ENCODE measurements around the gene SASS6.

Gene SASS6

DNA sequence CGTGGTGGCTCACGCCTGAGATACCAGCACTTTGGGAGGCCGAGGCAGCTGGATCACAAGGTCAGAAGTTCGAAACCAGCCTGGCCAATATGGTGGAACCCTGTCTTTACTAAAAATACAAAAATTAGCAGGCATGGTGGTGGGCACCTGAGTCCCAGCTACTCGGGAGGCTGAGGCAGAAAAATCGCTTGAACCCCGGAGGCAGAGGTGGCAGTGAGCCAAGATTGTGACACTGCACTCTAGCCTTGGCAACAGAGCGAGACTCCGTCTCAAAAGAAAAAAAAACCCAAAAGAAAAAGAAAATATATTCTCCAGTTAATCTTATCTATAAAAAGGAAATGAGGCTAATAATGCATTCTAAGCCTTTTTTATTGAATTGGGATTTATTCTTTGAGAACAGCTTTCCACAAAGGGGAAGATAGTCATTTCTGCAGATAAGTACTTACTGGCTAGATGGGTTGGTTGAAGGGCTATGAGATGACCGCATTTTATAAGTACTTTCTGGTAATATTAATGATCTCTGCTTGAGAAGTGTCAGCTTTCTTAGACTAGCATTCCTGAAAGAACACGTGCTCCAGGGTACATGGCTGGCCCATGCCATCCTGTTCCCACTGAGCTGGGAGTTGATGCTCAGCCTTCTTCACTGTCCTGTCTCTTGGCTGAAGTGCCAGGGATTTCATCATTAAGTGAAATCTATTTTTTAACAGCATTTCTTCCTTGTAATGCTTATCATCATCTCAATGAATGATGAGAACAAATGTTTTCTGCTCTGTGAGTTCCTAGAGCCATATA, 57.9 kb downstream of the SASS6 start:
- no peak for DNase-seq (ENCODE audit: low read depth)
- TF ChIP-seq, protein P1, sequence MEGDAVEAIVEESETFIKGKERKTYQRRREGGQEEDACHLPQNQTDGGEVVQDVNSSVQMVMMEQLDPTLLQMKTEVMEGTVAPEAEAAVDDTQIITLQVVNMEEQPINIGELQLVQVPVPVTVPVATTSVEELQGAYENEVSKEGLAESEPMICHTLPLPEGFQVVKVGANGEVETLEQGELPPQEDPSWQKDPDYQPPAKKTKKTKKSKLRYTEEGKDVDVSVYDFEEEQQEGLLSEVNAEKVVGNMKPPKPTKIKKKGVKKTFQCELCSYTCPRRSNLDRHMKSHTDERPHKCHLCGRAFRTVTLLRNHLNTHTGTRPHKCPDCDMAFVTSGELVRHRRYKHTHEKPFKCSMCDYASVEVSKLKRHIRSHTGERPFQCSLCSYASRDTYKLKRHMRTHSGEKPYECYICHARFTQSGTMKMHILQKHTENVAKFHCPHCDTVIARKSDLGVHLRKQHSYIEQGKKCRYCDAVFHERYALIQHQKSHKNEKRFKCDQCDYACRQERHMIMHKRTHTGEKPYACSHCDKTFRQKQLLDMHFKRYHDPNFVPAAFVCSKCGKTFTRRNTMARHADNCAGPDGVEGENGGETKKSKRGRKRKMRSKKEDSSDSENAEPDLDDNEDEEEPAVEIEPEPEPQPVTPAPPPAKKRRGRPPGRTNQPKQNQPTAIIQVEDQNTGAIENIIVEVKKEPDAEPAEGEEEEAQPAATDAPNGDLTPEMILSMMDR (conservative IDR thresholded peaks at IDR 0.05; ENCODE audit: control insufficient read depth, insufficient read depth, low read depth, low read length) = no peak

DNA sequence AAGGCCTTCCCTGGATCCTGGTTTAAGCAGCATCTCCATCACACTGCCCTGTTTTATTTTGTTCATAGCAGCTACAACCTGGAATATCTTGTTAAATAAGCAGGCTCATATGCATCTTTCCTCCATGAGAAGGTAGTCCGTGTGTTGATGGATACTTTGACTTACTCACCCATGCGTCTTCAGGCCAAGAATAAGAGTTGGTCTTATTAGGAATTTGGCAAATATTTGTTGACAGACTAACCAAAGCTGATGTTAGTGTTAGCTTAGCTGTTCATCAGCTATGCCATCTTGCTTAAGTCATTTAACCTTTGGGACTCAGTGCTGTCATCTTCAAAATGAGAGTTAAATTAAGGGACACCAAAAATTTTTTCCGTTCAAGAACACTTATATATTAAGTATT, 59.2 kb downstream of the SASS6 start:
- H3K4me3 ChIP-seq (ENCODE audit: control insufficient read depth, low read depth, low read length) = no peak overlapping the region
- DNase-seq (ENCODE audit: low read depth) = peak; percentile 16
- TF ChIP-seq, protein P1 (conservative IDR thresholded peaks at IDR 0.05; ENCODE audit: control insufficient read depth, insufficient read depth, low read depth, low read length) = no peak

More for the DNA sequence above, 57.9 kb downstream of the SASS6 start:
- H3K4me3 ChIP-seq (ENCODE audit: control insufficient read depth, low read depth, low read length) = no peak overlapping the region

DNA sequence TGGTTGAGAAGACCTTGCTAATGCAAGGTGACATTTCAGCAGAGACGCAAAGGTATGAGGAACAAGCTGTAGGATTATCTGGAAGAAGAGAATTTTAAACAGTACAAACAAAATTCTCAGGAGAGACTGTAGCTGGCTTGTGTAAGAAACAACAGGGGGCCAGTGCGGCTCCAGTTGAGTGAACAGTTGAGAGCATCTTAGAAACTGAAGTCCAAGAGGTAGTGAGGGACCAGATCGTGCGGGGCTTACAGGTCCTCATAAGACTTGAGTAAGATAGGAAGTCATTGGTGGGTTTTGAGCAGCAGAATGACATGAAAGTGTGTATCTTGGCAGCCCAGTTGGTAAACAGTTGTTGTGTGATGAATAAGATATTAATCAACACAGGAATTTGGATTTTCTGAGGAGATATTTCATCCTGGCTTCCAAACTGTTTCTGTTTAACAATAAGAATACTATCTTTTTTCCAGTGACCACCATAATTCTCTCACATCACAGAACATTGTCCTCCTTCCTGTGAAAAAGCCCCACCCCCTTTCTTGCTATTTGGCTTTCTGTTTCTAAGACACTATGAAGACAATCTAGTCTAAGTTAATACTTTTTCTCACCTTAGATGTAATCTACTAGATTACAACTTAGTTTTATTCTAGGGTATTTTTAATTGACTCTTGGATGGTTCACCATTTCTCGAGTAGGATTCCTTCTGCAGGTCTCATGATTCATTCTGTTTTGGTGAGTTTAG, 62.4 kb downstream of the SASS6 start:
- H3K4me3 ChIP-seq (ENCODE audit: control insufficient read depth, low read depth, low read length) = no peak overlapping the region
- DNase-seq (ENCODE audit: low read depth) = no peak
- TF ChIP-seq, protein P1 (conservative IDR thresholded peaks at IDR 0.05; ENCODE audit: control insufficient read depth, insufficient read depth, low read depth, low read length) = no peak

DNA sequence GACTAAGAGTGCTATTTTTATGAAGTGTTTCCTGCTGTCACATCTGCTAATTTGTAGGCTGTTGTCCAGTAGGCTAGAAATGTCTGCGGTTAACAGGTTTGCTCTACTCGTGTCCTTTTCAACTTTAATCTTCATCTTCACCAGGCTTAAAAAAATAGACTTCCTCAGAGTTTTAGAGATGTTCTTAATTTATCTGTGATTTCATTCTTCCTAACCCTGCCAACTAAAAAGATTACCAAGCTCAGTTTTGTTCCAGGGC, 66.8 kb downstream of the SASS6 start:
- TF ChIP-seq, protein P1 (conservative IDR thresholded peaks at IDR 0.05; ENCODE audit: control insufficient read depth, insufficient read depth, low read depth, low read length) = no peak
- no peak overlapping the region for H3K4me3 ChIP-seq (ENCODE audit: control insufficient read depth, low read depth, low read length)
- DNase-seq (ENCODE audit: low read depth) = no peak

DNA sequence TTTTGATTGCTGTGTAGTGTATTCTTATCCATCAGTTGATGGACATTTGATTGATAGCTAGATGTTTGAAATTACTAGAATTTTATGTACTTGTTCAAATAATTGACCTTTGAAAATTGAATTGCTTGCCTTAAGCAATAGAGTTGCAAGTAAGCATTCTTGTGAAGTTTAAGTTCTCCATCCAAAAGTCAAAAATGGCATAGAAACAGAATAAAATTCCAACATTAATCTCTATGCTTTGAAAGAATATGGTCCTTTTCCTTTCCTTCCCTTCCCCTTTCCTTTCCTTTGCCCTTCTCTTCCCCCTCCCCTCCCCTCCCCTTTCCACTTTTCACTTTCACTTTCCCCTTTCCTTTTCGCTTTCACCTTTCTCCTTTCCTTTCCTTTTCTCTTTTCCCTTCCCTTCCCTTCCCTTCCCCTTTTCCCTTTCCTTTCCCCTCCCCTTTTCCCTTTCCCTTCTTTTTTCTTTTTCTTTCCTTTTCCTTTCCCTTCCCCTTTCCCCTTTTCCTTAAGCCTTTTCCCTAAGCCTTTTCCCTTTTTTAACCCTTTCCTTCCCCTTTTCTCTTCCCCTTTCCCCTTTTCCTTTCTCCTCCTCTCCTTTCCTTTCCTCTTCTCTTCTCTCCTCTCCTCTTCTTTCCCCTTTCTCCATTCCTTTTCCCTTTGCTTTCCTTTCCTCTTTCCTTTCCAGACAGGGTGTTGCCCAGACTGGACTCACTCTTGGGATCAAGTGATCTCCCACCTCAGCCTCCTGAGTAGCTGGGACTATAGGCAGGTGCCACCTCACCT, 67.4 kb downstream of the SASS6 start:
- no peak overlapping the region for H3K4me3 ChIP-seq (ENCODE audit: control insufficient read depth, low read depth, low read length)
- TF ChIP-seq, protein P1 (conservative IDR thresholded peaks at IDR 0.05; ENCODE audit: control insufficient read depth, insufficient read depth, low read depth, low read length) = no peak
- no peak for DNase-seq (ENCODE audit: low read depth)

DNA sequence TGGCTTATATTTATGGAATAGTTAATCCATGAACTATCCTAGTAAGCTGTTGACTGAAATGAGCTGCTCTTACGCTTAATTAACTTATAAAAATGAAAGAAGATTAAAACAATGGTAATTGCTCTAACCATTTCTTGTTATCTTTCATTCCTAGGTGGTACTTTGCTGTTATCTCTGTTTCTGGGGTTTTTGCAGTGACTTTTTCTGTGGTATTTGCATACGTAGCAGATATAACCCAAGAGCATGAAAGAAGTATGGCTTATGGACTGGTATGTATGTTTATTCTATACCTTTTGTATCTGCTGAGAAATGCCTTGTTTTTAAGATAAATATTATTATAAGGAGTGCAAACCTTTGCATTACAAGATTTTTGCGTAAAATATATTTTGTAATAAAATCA, 71.0 kb downstream of the SASS6 start:
- no peak overlapping the region for H3K4me3 ChIP-seq (ENCODE audit: control insufficient read depth, low read depth, low read length)
- TF ChIP-seq, protein P1 (conservative IDR thresholded peaks at IDR 0.05; ENCODE audit: control insufficient read depth, insufficient read depth, low read depth, low read length) = no peak
- no peak for DNase-seq (ENCODE audit: low read depth)

Measured in fibroblast of mammary gland (primary cell).